ENCODE measurements around the gene STON2. TPM values are rescaled to one million over a fixed set of nuclear protein-coding genes. Genes with fewer than 3 reads are reported as not detected.

The STON2 gene
- total and polyA plus RNA-seq, 2 of the 8 experiments (the other 6 are each of a cell fraction or from before 2014, with no cell fraction given) = 8.9 to 50.0 TPM

GRCh38 chr14:81436296-81437138 is 36.4 kb upstream of the STON2 start:
- no peaks in the 10 kb centered on the region for H3K9me3 ChIP-seq (ENCODE audit: insufficient read depth in 2 of 2, low read depth in 1 of 2, low read length in 1 of 2)
- peaks cover 0 to 36% of the 10 kb centered on the region in 2 experiments; a peak in 2 of 4 replicates for H3K79me2 ChIP-seq (ENCODE audit: control insufficient read depth in 1 of 2, insufficient read depth in 2 of 2, low read length in 2 of 2)
- peak overlapping the region; percentile 52 for H3K56ac ChIP-seq (replicated peaks; ENCODE audit: insufficient read length, low read depth, low read length)
- no peak overlapping the region for H3K27ac ChIP-seq (ENCODE audit: low read depth, low read length)
- 5% methylated on average over 63 of the region's 79 CpGs; no CpG with 5 or more reads in 1 of the 2 experiments for WGBS, 2 experiments (ENCODE audit: extremely low coverage in 1 of 2, insufficient coverage in 1 of 2, insufficient read length in 1 of 2, insufficient replicate concordance in 2 of 2, low coverage in 1 of 2, low lambda C conversion rate in 2 of 2, missing lambda C conversion rate in 1 of 2)
- DNase-seq (ENCODE audit: low read depth in 1 of 2, low spot score in 2 of 2) (peak in 1 of 2 experiments; percentile 87), FAIRE-seq (no peak)
- ChIA-PET CTCF (ENCODE audit: partially characterized antibody) (interaction anchor here (0.9 to 2.7 kb wide), 9 partner anchors 8 to 167 kb away, joined by 3 to 13 read pairs (median 5); no protein-coding TSS in a partner anchor), POLR2A (ENCODE audit: partially characterized antibody) (interaction anchor here (0.7 to 2.2 kb wide), 8 partner anchors 10 to 217 kb away, joined by 3 to 12 read pairs (median 4); partner anchors contain the start of gene GTF2A1)
- peak overlapping the region; percentile 50 to 86 (median 75) for H3K4me3 ChIP-seq (ENCODE audit: extremely low read depth in 1 of 4, insufficient read depth in 2 of 4, low read depth in 3 of 4, low read length in 4 of 4)
- peak overlapping the region; percentile 87 for H4K5ac ChIP-seq (ENCODE audit: insufficient read length, low read depth, low read length)
- no peak overlapping the region for H2AK5ac ChIP-seq (ENCODE audit: low read depth, low read length)
- peaks cover 7 to 16% (median 13%) of the 10 kb centered on the region in 4 experiments for H3K4me1 ChIP-seq (replicated peaks in 1 of 4; ENCODE audit: control insufficient read depth in 3 of 4, insufficient read depth in 4 of 4, low read length in 3 of 4)
- no peak overlapping the region for H3K23ac ChIP-seq (ENCODE audit: insufficient read length)
- peak overlapping the region; percentile 87 for H4K8ac ChIP-seq (ENCODE audit: extremely low read depth, insufficient read depth, low read length)
- H2BK5ac ChIP-seq (ENCODE audit: low read depth, low read length) = peak overlapping the region; percentile 53; the same call in 1 of the 2 replicates
- H3K27me3 ChIP-seq (replicated peaks in 1 of 4; ENCODE audit: control insufficient read depth in 3 of 4, extremely low read depth in 1 of 4, insufficient read depth in 3 of 4, low read length in 3 of 4) = peaks cover 1 to 14% (median 9%) of the 10 kb centered on the region in 4 experiments; a peak in 6 of 7 replicates
- H2BK20ac ChIP-seq (ENCODE audit: low read length) = no peak overlapping the region
- H3K18ac ChIP-seq (ENCODE audit: extremely low read depth, low read length) = peak overlapping the region; percentile 99
- H2BK15ac ChIP-seq (ENCODE audit: low read length) = peak overlapping the region; percentile 73; the same call in 1 of the 2 replicates
- H3K23me2 ChIP-seq (ENCODE audit: low read depth, low read length) = peaks cover 13% of the 10 kb centered on the region
- H4K91ac ChIP-seq (replicated peaks; ENCODE audit: insufficient read length, low read length) = peak overlapping the region; percentile 69
- H3K36me3 ChIP-seq (ENCODE audit: control insufficient read depth in 2 of 4, insufficient read depth in 4 of 4, low read length in 3 of 4) = no peaks in the 10 kb centered on the region; a peak in 1 of 8 replicates
- no peak overlapping the region for H2BK120ac ChIP-seq (replicated peaks; ENCODE audit: low read depth, low read length)
- peak overlapping the region; percentile 74 to 96 for H3K4me2 ChIP-seq (ENCODE audit: insufficient read depth in 1 of 2, low read depth in 2 of 2, low read length in 2 of 2)
- H3K79me1 ChIP-seq (ENCODE audit: low read depth, low read length) = peaks cover 7% of the 10 kb centered on the region; the same call in 1 of the 2 replicates
- H2AFZ ChIP-seq (ENCODE audit: low read length) = peak overlapping the region; percentile 100
- H3K4ac ChIP-seq (replicated peaks; ENCODE audit: insufficient read length, low read depth, low read length) = peak overlapping the region; percentile 85
- H3K14ac ChIP-seq (ENCODE audit: insufficient read length) = no peak overlapping the region
- H3K9ac ChIP-seq (replicated peaks in 1 of 4; ENCODE audit: extremely low read depth in 1 of 4, low read depth in 3 of 4, low read length in 3 of 4) = peak overlapping the region; percentile 58 to 86 (median 71)
- H4K20me1 ChIP-seq (replicated peaks in 1 of 2; ENCODE audit: control insufficient read depth in 1 of 2, insufficient read depth in 2 of 2, low read length in 2 of 2) = peaks cover 0 to 2% of the 10 kb centered on the region in 2 experiments
- H2BK12ac ChIP-seq (ENCODE audit: low read depth, low read length) = no peak overlapping the region
- TF ChIP-seq, protein P1, sequence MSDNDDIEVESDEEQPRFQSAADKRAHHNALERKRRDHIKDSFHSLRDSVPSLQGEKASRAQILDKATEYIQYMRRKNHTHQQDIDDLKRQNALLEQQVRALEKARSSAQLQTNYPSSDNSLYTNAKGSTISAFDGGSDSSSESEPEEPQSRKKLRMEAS (IDR thresholded peaks at IDR 0.05) = peak; percentile 93
- no peak; the same call in 1 of the 2 replicates for TF ChIP-seq CREB1 (IDR thresholded peaks at IDR 0.05)
- no peak for TF ChIP-seq SRF (IDR thresholded peaks at IDR 0.05; ENCODE audit: low read depth, low read length)
- TF ChIP-seq KDM4A (IDR thresholded peaks at IDR 0.05; ENCODE audit: low read depth, low read length, severe bottlenecking) = peak; percentile 80
- TF ChIP-seq KDM1A (IDR thresholded peaks at IDR 0.05; ENCODE audit: borderline replicate concordance, low read length) = no peak
- TF ChIP-seq TBP (IDR thresholded peaks at IDR 0.05; ENCODE audit: low read depth, low read length) = peak; percentile 62; the same call in 1 of the 2 replicates
- TF ChIP-seq, protein P2, sequence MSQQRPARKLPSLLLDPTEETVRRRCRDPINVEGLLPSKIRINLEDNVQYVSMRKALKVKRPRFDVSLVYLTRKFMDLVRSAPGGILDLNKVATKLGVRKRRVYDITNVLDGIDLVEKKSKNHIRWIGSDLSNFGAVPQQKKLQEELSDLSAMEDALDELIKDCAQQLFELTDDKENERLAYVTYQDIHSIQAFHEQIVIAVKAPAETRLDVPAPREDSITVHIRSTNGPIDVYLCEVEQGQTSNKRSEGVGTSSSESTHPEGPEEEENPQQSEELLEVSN (IDR thresholded peaks at IDR 0.05) = peak; percentile 97
- TF ChIP-seq SIRT6 (IDR thresholded peaks at IDR 0.05; ENCODE audit: low read length) = no peak
- TF ChIP-seq TAF1 (IDR thresholded peaks at IDR 0.05; ENCODE audit: low read depth, low read length) = peak; percentile 81
- no peak for TF ChIP-seq RFX5 (IDR thresholded peaks at IDR 0.05; ENCODE audit: borderline replicate concordance, low read depth, low read length)
- no peak for TF ChIP-seq TCF12 (IDR thresholded peaks at IDR 0.05; ENCODE audit: low read depth, low read length)

Measured in H1 (cell line).